HG03469 (cell line): ENCODE results near the gene UBE4A.
A peak's percentile ranks its signal among the peaks of the same experiment; 100 is the strongest.

Source experiments
- ATAC-seq: cut with Tn5 transposase; IDR thresholded peaks from one replicate; pipeline ENCODE4 v1.9.1; 2021; ENCODE audit warnings: mild to moderate bottlenecking, moderate library complexity, moderate number of reproducible peaks; ENCODE audit not compliant: unreplicated experiment

The UBE4A gene

DNA sequence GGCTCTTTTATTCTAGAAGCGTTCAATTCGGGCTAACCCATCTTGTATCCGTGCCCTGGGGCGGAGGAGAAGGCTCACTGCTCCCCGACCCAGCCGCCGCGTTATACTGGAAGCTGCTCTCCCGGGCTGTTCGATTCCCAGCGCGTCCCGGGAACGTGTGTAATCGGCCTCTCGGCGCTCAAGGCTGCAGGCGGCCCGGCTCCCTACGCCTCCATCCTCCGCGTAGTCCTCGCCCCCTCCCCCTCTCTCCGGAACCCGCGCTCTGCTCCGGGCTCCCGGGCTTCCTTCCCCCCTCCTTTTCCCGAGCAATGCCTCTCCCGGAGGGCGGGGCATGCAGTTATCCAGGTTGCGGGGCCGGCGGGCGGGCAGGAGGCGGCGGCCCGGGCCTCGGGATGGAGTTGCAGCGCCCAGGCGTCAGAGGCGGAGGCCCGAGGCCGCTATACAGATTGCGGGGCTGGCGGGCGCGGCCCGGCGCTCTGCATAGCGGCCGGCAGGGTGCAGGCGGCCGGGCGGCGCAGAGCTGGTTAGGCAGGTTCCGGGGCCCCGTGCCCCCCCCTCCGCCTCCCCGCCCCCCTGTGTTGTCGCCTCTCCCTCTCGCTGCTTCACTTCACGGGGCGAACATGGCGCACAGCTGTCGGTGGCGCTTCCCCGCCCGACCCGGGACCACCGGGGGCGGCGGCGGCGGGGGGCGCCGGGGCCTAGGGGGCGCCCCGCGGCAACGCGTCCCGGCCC lies 76.7 kb downstream of the UBE4A start, which contains the start of gene KMT2A:
TSS of gene KMT2A (plus strand) at position 600 of the 732 bp plus-strand sequence. CDS start at position 621, 21 bp downstream.
- ATAC-seq = peak; percentile 42

DNA sequence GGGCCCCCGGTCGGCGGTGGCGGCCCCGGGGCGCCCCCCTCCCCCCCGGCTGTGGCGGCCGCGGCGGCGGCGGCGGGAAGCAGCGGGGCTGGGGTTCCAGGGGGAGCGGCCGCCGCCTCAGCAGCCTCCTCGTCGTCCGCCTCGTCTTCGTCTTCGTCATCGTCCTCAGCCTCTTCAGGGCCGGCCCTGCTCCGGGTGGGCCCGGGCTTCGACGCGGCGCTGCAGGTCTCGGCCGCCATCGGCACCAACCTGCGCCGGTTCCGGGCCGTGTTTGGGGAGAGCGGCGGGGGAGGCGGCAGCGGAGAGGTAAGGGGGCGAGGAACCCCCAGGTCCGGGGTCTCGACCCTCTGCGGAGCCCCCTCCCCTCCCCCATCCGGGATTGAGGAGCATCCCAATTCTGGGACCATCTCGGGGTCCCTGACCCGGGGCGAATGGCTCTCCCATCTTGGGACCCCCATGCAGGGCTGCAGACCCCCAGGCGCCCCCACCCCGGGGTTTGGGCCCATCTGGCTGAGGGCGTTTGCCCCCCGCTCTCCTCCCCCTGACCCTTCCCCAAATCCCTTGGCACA lies 77.3 kb downstream of the UBE4A start:
- ATAC-seq = peak; percentile 2

DNA sequence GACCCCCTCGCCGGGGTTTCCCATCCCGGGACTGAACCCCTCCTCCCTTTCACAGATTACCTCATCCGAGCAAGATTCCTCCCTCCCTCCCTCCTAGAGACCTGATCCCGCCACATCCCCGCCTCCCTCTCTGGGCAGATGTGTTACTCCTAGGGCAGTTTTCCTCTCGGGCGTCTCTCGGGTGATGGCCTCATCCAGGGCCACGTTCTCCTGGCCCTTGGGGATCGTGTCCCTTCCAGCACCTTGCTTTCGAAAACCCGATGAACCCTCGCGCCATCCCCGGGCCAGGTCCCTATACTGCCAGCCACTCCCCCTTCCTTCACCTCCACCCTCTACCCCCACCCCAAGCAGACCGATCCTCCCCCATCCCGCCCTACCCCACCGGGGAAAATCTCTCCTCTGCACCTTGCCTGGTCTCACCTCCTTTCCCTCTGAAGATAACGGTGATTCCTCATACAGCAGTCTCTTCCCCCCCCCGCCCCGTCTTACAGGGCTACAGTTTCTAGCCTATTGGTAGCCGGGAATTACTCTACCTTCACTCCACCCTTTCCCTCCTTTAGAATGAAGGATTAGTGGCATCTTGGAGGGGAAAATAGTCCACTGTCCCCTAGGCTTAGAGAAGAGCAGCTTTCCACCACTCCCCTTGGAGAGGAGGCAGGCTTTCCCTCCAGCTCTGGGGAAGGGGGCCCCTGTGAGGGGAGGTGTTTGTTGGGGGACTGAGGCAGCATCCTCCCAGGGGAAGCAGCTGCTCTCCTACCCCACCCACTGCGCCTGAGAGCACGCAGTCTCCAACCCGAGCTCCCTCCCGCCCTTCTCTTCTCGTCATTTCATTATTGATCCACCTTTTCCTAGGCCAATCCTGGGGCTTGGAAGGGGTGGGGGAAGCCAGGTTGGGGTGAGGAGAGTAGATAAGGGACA lies 78.1 kb downstream of the UBE4A start:
- no peak for ATAC-seq

DNA sequence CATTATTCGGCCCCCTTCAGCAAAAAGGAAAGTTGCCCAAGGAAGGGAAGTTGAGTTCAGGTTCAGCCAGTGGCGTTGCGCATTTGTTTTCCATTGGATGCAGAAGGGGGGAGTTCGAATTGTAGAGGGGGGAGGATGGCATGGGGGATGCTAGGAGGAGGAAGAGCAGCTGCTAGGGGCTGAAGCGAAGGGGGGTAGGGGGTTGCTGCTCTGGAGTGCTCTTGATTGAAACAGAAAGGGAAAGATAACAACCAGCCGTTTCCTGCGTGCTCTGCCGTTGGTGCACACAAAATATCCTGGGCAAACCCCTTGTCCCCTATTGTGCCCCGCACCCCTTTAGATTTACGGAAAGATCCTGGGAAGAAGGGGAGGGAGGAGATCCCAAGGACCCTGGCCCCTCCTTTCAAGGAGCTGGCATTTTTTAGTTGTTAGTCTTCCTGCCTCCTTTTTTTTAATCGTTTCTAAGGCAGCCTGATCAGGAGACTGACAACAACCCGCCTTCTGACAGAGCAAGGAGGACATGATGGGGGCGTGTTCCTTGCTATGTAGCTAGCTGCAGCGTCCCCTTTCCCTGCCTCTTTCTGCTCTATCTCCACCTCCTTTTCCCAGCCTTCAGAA lies 79.0 kb downstream of the UBE4A start:
- ATAC-seq = no peak

DNA sequence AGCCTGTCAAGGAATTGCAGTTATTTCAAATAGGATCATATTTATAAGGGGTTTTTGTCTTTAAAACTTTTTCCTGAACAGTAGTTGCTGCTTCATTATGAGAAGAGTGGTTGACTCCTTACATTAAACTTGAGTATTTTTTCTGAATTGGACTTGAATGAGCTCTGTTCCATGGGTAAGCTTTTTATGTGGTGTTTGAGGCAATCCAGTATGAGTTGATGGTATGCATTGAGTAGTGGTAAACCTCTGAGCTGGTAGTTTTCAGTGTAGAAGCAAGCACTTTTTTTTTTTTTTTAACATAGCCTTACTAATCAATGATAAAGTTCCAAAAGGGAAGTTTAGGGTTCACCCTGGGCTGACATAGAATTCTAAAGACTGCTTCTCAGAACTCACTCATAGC lies 80.2 kb downstream of the UBE4A start:
- ATAC-seq = no peak

DNA sequence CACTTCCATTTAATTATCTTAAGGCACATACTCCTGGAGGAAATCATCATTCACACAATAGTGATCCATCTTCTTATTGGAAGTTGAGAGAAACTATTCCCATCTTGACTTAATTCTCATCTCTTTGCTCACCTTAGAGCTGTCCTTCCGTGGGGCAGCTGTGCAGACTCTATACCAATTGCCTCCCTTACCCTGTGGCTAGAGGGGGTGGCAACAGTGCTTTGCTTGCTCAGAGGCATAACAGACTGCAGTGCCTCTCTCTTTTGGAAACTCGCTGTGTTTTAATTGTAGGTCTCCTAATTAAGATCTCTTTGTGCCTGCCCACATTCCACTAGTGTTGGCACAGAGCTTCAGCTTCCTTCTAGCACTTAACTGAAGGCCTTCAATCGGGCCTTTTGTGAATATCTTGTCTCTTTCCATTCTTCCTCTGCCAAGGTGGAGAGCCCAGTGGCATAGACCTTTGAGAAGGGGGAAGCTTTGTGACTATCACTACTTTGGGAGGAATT lies 82.4 kb downstream of the UBE4A start:
- ATAC-seq = no peak

DNA sequence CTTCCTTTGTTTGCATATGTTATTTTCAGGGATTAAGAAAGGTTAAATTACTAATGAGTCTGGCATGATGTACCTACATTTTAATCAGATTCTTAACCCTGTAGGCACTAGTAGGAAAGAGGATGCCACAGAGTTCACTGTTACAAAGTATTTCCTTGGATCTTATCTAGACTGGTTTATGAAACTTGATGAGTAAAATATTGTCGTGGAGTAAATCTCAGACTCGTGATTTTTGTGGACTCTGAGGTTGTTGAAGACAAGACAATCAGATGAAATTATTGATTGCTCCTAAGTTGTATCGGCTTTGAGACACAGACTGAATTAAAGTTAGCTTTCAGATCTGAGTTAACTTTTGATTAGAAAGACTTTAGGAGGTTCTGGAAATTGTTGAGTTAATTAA lies 82.9 kb downstream of the UBE4A start:
- no peak for ATAC-seq

DNA sequence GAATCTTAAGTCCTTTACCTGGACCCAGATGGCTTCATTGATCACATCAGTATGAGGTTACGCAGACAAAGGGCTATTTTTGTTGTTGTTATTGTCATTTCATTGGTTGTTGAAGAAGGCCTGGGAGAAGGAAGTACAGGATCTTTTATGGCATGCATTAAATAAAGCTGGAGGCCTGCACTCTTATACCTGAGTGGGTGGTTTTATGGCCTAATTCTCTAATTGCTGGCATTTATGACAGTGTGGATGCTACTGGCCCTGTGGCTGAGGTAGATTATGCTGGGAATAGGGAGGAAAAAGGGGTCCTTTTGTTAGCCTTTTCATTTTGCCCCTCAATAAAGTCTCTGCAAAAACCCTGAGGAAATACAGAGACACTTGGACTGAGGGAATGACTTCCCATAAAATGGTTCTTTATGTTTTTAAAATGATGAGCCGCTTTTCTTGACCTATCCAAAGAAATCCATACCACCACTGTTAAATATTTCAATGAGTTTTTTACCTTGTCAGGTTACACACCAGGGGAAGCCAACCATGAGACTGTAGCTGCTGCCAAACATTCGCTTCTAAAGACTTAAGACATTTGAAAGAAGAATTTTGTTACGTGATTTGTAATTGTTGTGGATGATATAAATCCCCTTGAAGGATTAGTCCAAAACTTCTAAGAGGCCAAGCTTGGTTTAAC lies 83.6 kb downstream of the UBE4A start:
- ATAC-seq = no peak

DNA sequence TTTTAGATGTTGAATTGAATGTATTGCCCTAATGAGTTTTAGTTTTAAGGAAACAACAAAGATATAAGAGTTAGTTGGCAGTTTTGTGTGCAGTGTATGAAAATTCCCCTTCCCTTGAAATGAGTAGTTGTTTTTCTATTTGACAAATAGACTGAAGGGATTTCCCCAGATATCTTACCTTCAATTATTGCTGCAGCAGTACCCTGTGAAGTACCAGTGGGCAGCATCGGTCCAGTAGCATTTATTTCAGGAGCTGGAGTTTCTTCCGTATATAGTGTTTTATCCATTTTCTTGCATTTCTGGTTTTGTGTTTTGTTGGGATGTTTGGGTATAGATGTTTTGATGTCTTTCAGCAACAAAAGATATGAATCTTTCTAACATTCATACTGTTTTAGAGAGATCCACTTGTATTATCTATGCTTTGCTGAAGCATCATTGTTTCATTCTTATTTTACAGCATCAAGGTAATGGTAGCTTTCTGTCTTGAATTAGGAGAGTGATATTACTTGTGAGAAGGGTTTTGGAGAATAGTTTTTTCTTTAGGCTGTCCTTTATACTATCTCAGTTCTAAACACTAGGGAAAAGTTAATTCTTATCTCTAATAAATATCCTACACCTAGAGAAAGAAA lies 84.3 kb downstream of the UBE4A start:
- no peak for ATAC-seq

DNA sequence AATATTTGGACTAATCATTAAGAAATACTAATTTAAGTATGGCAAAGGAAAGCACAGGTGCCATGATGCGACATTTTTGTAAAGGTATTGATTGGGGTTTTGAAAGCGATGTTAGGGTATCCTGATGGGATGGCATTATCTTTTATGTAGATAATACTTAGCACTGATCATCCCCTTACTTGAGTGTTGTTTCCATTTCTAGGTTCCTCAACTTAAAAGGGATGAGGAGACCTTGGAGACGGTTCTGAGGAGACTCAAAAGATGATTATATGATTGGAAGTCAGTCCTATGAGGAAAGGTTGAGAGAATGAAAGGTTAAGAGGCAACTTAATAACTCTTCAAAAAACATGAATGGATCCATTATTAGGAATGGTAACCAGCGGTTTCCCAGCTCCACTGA lies 88.0 kb downstream of the UBE4A start:
- ATAC-seq = no peak

DNA sequence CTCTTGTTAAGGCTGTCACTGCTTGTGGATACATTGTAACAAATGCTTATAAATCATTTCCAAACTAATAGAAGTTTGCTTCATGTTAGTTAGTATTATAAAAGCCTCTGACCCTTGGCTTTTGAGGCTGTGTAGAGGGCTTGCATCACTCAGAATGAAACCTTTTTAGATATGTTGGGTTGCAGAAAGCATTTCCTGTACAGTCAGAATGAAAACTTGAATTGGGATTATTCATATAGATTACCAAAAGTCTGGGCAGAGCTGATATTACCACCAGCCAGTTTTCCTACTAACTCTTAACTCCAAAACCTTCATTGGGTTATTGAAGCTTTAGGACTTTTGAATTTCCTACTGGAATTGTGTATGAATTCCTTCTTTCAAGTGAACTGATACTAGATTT lies 88.9 kb downstream of the UBE4A start:
- ATAC-seq = peak; percentile 81
